Stomach (tissue), 9 donors: ENCODE measurements around the gene PRR5L. TPM values are rescaled to one million over a fixed set of nuclear protein-coding genes. Genes with fewer than 3 reads are reported as not detected.

Experiments used
- DNase-seq, 2 donors: peaks; one replicate each; pipeline versions ENCODE4 v3.0.0 to v3.0.0-alpha.2; 2013 to 2019
- H3K27ac ChIP-seq, 5 donors: fragments of 200-600 bp in 4 of 5; sonication (generic) in 4 of 5; one replicate each; pipeline ENCODE4 v1.5.1; 2013 to 2019; ENCODE audit warnings: mild to moderate bottlenecking in 1 of 5, moderate library complexity in 1 of 5
- H3K27me3 ChIP-seq, 3 donors: fragments of 200-600 bp; sonication (generic); one replicate each; pipeline ENCODE4 v1.5.1; 2017 to 2019; ENCODE audit warnings: mixed run types in 1 of 3
- H3K36me3 ChIP-seq, 4 donors: fragments of 200-600 bp; sonication (generic); 1 replicate in 3 of 4; 2 replicates in 1 of 4; pipeline ENCODE4 v1.5.1; 2016 to 2019
- H3K4me1 ChIP-seq, 4 donors: fragments of 200-600 bp; sonication (generic); one replicate each; pipeline ENCODE4 v1.5.1; 2016 to 2019
- H3K4me3 ChIP-seq, 4 donors: fragments of 200-600 bp; sonication (generic) in 3 of 4; one replicate each; pipeline ENCODE4 v1.5.1; 2016 to 2019; ENCODE audit warnings: mild to moderate bottlenecking in 1 of 4
- H3K9me3 ChIP-seq, 4 donors: fragments of 200-600 bp; sonication (generic); one replicate each; pipeline ENCODE4 v1.5.1; 2016 to 2019
- EP300 ChIP-seq: sonication (generic); formaldehyde crosslinking; IDR thresholded peaks from one replicate; pipeline ENCODE4 v1.6.1; 2017; ENCODE audit warnings: antibody characterized with exemption
- POLR2A ChIP-seq, 4 donors: fragments of 450-650 bp; IDR thresholded peaks; one replicate each; pipeline ENCODE4 v1.6.1; 2016; ENCODE audit warnings: antibody characterized with exemption in 4 of 4, control low read depth in 2 of 4, mild to moderate bottlenecking in 1 of 4, moderate library complexity in 1 of 4
- POLR2AphosphoS5 ChIP-seq, 3 donors: sonication (generic); formaldehyde crosslinking; IDR thresholded peaks; one replicate each; pipeline ENCODE4 v1.6.1; 2016; ENCODE audit warnings: antibody characterized with exemption in 3 of 3
- WGBS, 5 donors: extraction: QIAGEN DNeasy Blood & Tissue Kit in 3 of 5; methylation state at CpG; one replicate each; pipeline versions ENCODE4 v1.1.5 to v1.1.7; 2013 to 2018; 5-methylcytosine and 5-hydroxymethylcytosine counted together
- intact Hi-C: fragments of 100-400 bp; cut with DNase I; formaldehyde crosslinking; loops from one replicate; pipeline ENCODE4 v1.15.1; 2023; ENCODE audit warnings: low total_unique reads
- polyA plus RNA-seq, 3 donors: library from polyadenylated mRNA; stranded (reverse); fragments of 200-250 nt; gene quantifications; one replicate each; pipeline ENCODE4 v1.2.3, GENCODE V29; 2013
- total RNA-seq, 5 donors: library from RNA; depleted of rRNA; stranded (reverse); fragments of >200 nt; gene quantifications; one replicate each; pipeline versions ENCODE4 v1.1.0 to v1.2.3, GENCODE V29; 2014 to 2016
- TF ChIP-seq, protein P1 (sequence below), 7 experiments: fragments of 450-650 bp in 4 of 7; fragments of 200-600 bp in 3 of 7; sonication (generic) in 3 of 7; IDR thresholded peaks; one replicate each; pipeline ENCODE4 v1.5.1; 2016 to 2019; ENCODE audit warnings: antibody characterized with exemption in 7 of 7, control low read depth in 2 of 7, mild to moderate bottlenecking in 1 of 7
- donor health status: healthy with polysubstance abuse.
- donor health status: Bipolar disorder and iron deficiency.
- donor health status: healthy.

PRR5L gene
- total and polyA plus RNA-seq, 8 donors, result 1.4 to 274 (median 2.4) TPM; not detected in 1

DNA sequence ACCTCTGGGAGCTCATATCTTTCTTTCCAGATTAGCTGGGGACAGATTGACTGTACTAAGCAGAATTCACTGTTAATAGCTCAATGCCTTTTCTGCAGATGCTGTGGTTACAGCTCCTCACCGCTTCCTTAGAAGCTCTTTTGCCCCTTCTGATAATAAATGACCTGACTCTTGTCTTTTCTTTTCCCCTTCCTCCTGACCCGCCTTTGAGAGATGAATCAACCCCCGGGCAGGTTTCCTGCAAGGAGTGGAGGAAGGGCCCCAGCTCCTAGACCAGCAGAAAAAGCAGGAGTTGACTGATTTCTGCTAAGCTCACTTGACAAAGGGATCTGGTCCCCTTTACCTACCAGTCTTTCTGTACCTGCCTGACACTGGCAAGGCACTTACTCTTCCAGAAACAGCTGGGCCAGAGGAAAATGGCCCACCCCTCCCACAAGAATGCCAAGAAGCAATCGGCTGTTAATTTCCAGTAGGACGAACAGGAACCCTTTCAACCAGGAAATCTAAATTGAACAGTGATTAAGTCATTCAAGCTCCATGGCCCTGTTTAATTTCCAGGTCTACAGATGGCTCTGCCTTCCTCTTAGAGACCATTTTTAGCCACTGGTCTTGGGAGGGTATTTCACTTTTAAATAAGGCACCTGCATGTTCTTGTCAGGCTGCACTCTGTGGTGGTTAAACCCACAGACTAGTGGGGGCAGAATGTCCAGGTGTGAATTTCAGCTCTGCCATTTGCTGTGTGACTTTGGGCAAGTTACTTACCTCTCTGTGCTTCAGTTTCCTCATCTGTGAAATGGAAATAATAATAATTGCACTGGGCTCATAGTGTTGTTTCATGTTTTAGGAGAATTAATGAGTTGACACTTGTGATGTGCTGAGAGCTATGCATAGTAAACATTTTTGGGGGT lies 67.5 kb downstream of the PRR5L start:
- no peak overlapping the region for H3K4me3 ChIP-seq
- H3K9me3 ChIP-seq, result no peaks in the 10 kb centered on the region
- peaks cover 0 to 19% (median 8%) of the 10 kb centered on the region in 4 donors for H3K4me1 ChIP-seq
- TF ChIP-seq EP300, result no peak
- TF ChIP-seq, protein P1, sequence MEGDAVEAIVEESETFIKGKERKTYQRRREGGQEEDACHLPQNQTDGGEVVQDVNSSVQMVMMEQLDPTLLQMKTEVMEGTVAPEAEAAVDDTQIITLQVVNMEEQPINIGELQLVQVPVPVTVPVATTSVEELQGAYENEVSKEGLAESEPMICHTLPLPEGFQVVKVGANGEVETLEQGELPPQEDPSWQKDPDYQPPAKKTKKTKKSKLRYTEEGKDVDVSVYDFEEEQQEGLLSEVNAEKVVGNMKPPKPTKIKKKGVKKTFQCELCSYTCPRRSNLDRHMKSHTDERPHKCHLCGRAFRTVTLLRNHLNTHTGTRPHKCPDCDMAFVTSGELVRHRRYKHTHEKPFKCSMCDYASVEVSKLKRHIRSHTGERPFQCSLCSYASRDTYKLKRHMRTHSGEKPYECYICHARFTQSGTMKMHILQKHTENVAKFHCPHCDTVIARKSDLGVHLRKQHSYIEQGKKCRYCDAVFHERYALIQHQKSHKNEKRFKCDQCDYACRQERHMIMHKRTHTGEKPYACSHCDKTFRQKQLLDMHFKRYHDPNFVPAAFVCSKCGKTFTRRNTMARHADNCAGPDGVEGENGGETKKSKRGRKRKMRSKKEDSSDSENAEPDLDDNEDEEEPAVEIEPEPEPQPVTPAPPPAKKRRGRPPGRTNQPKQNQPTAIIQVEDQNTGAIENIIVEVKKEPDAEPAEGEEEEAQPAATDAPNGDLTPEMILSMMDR (IDR thresholded peaks at IDR 0.05), result no peak
- TF ChIP-seq POLR2AphosphoS5 (IDR thresholded peaks at IDR 0.05), result no peak
- no peak for TF ChIP-seq POLR2A (IDR thresholded peaks at IDR 0.05)
- H3K36me3 ChIP-seq, result no peaks in the 10 kb centered on the region
- H3K27ac ChIP-seq, result no peak overlapping the region
- 49 to 63% (median 52%) methylated on average over 5 of the region's 5 CpGs for WGBS, 5 donors
- H3K27me3 ChIP-seq, result no peaks in the 10 kb centered on the region
- DNase-seq, result no peak
- intact Hi-C loops, result loop anchor here (10.0 kb wide), 1 partner anchor 59 kb away; no protein-coding TSS in a partner anchor

- Histone ChIP-seq H3K4me1 (peaks cover 0 to 19% (median 8%) of the 10 kb centered on the region in 4 donors), H3K4me3 (no peak overlapping the region), H3K27me3 (no peaks in the 10 kb centered on the region), H3K27ac (no peak overlapping the region), H3K36me3 (no peaks in the 10 kb centered on the region), H3K9me3 (no peaks in the 10 kb centered on the region)
- DNase-seq, result no peak
- no peak for TF ChIP-seq POLR2A (IDR thresholded peaks at IDR 0.05)
- TF ChIP-seq, protein P1 (IDR thresholded peaks at IDR 0.05), result no peak
- TF ChIP-seq EP300, result no peak
- TF ChIP-seq POLR2AphosphoS5 (IDR thresholded peaks at IDR 0.05), result no peak
- intact Hi-C loops, result loop anchor here (10.0 kb wide), 1 partner anchor 60 kb away; no protein-coding TSS in a partner anchor
- 46 to 58% (median 51%) methylated on average over 10 of the region's 10 CpGs for WGBS, 5 donors
Measured at GRCh38 chr11:36364551-36365325, 68.7 kb downstream of the PRR5L start.

GRCh38 chr11:36365907-36366306 lies 69.8 kb downstream of the PRR5L start:
- Histone ChIP-seq H3K27ac (no peak overlapping the region), H3K27me3 (no peaks in the 10 kb centered on the region), H3K4me3 (no peak overlapping the region), H3K4me1 (peaks cover 0 to 19% (median 5%) of the 10 kb centered on the region in 4 donors), H3K9me3 (no peaks in the 10 kb centered on the region), H3K36me3 (no peaks in the 10 kb centered on the region)
- TF ChIP-seq POLR2AphosphoS5 (IDR thresholded peaks at IDR 0.05), result no peak
- no peak for TF ChIP-seq POLR2A (IDR thresholded peaks at IDR 0.05)
- TF ChIP-seq EP300, result no peak
- TF ChIP-seq, protein P1 (IDR thresholded peaks at IDR 0.05), result no peak
- intact Hi-C loops, result loop anchor here (10.0 kb wide), 1 partner anchor 61 kb away; no protein-coding TSS in a partner anchor
- DNase-seq, result no peak
